Mucosa of rectum (tissue), 2 donors: ENCODE results near the gene WNK2.

ENCODE experiments used
- H3K27ac ChIP-seq, 2 donors: one replicate each; pipeline ENCODE4 v1.7.0; 2013; ENCODE audit warnings: inconsistent platforms in 2 of 2, low read depth in 2 of 2, low read length in 2 of 2
- H3K27me3 ChIP-seq, 2 donors: one replicate each; pipeline ENCODE4 v1.7.0; 2013; ENCODE audit warnings: low read length in 2 of 2; ENCODE audit not compliant: control insufficient read depth in 2 of 2, insufficient read depth in 2 of 2
- H3K36me3 ChIP-seq, 2 donors: one replicate each; pipeline ENCODE4 v1.7.0; 2013; ENCODE audit warnings: low read length in 2 of 2; ENCODE audit not compliant: control insufficient read depth in 2 of 2, insufficient read depth in 2 of 2
- H3K4me1 ChIP-seq, 2 donors: one replicate each; pipeline ENCODE4 v1.7.0; 2013; ENCODE audit warnings: low read length in 2 of 2, mild to moderate bottlenecking in 1 of 2; ENCODE audit not compliant: control insufficient read depth in 2 of 2, insufficient read depth in 2 of 2
- H3K4me3 ChIP-seq, 2 donors: one replicate each; pipeline ENCODE4 v1.7.0; 2013; ENCODE audit warnings: low read length in 2 of 2
- H3K9ac ChIP-seq, 2 donors: one replicate each; pipeline ENCODE4 v1.7.0; 2013; ENCODE audit warnings: low read length in 2 of 2, low read depth in 1 of 2, mild to moderate bottlenecking in 1 of 2
- H3K9me3 ChIP-seq, 2 donors: one replicate each; pipeline ENCODE4 v1.7.0; 2013; ENCODE audit warnings: low read length in 2 of 2; ENCODE audit not compliant: control insufficient read depth in 2 of 2
- donor health status: healthy.
- donor health status: Normal muscosa, but diverticular disease.

Gene WNK2

GRCh38 chr9:93252781-93253530, 69.0 kb downstream of the WNK2 start:
- H3K9ac ChIP-seq = no peak overlapping the region
- peaks cover 31 to 52% of the 10 kb centered on the region in 2 donors for H3K36me3 ChIP-seq
- no peaks in the 10 kb centered on the region for H3K4me1 ChIP-seq
- no peak overlapping the region for H3K27ac ChIP-seq
- H3K9me3 ChIP-seq = no peaks in the 10 kb centered on the region
- no peaks in the 10 kb centered on the region for H3K27me3 ChIP-seq
- no peak overlapping the region for H3K4me3 ChIP-seq

GRCh38 chr9:93253633-93254032, 69.7 kb downstream of the WNK2 start:
- H3K4me1 ChIP-seq = no peaks in the 10 kb centered on the region
- H3K4me3 ChIP-seq = no peak overlapping the region
- H3K27ac ChIP-seq = no peak overlapping the region
- peaks cover 29 to 54% of the 10 kb centered on the region in 2 donors for H3K36me3 ChIP-seq
- no peaks in the 10 kb centered on the region for H3K9me3 ChIP-seq
- H3K27me3 ChIP-seq = no peaks in the 10 kb centered on the region
- H3K9ac ChIP-seq = no peak overlapping the region

- Histone ChIP-seq H3K9me3 (no peaks in the 10 kb centered on the region), H3K27me3 (no peaks in the 10 kb centered on the region), H3K4me1 (no peaks in the 10 kb centered on the region), H3K4me3 (no peak overlapping the region), H3K36me3 (peaks cover 30 to 50% of the 10 kb centered on the region in 2 donors), H3K27ac (no peak overlapping the region), H3K9ac (no peak overlapping the region)
Observed at GRCh38 chr9:93254061-93254481, 70.1 kb downstream of the WNK2 start.

- H3K27ac ChIP-seq = no peak overlapping the region
- no peaks in the 10 kb centered on the region for H3K4me1 ChIP-seq
- H3K27me3 ChIP-seq = no peaks in the 10 kb centered on the region
- H3K9ac ChIP-seq = no peak overlapping the region
- H3K36me3 ChIP-seq = peaks cover 36 to 53% of the 10 kb centered on the region in 2 donors
- no peak overlapping the region for H3K4me3 ChIP-seq
- H3K9me3 ChIP-seq = no peaks in the 10 kb centered on the region
Observed at GRCh38 chr9:93254806-93255493, 71.0 kb downstream of the WNK2 start.

- Histone ChIP-seq H3K27me3 (no peaks in the 10 kb centered on the region), H3K9me3 (no peaks in the 10 kb centered on the region), H3K27ac (no peak overlapping the region), H3K9ac (no peak overlapping the region), H3K36me3 (peaks cover 35 to 48% of the 10 kb centered on the region in 2 donors), H3K4me1 (no peaks in the 10 kb centered on the region), H3K4me3 (no peak overlapping the region)
Observed at GRCh38 chr9:93255494-93255867, 71.5 kb downstream of the WNK2 start.

GRCh38 chr9:93255994-93256877, 72.3 kb downstream of the WNK2 start:
- H3K9me3 ChIP-seq = no peaks in the 10 kb centered on the region
- peaks cover 0 to under 1% of the 10 kb centered on the region in 2 donors for H3K4me1 ChIP-seq
- no peaks in the 10 kb centered on the region for H3K27me3 ChIP-seq
- no peak overlapping the region for H3K27ac ChIP-seq
- H3K4me3 ChIP-seq = no peak overlapping the region
- H3K9ac ChIP-seq = no peak overlapping the region
- peaks cover 36 to 48% of the 10 kb centered on the region in 2 donors for H3K36me3 ChIP-seq

- Histone ChIP-seq H3K4me1 (peaks cover 0 to 7% of the 10 kb centered on the region in 2 donors), H3K9ac (no peak overlapping the region), H3K4me3 (no peak overlapping the region), H3K9me3 (no peaks in the 10 kb centered on the region), H3K27me3 (no peaks in the 10 kb centered on the region), H3K36me3 (peaks cover 33 to 46% of the 10 kb centered on the region in 2 donors), H3K27ac (no peak overlapping the region)
Observed at GRCh38 chr9:93256878-93257807, 73.2 kb downstream of the WNK2 start.

- Histone ChIP-seq H3K9me3 (no peaks in the 10 kb centered on the region), H3K27ac (no peak overlapping the region), H3K4me1 (peaks cover 0 to 15% of the 10 kb centered on the region in 2 donors), H3K9ac (no peak overlapping the region), H3K27me3 (no peaks in the 10 kb centered on the region), H3K36me3 (peaks cover 27 to 40% of the 10 kb centered on the region in 2 donors), H3K4me3 (no peak overlapping the region)
Observed at GRCh38 chr9:93257808-93258331, 73.9 kb downstream of the WNK2 start.

- Histone ChIP-seq H3K27me3 (no peaks in the 10 kb centered on the region), H3K9me3 (no peaks in the 10 kb centered on the region), H3K4me1 (peaks cover 4 to 19% of the 10 kb centered on the region in 2 donors), H3K4me3 (no peak overlapping the region), H3K9ac (no peak overlapping the region), H3K27ac (no peak overlapping the region), H3K36me3 (peaks cover 27 to 36% of the 10 kb centered on the region in 2 donors)
Observed at GRCh38 chr9:93258419-93258817, 74.5 kb downstream of the WNK2 start.
